Transverse colon (tissue), 4 donors: Measurements from ENCODE around the gene IDH1.

ENCODE experiments used
- CTCF ChIP-seq, 5 experiments: fragments of 200-600 bp in 3 of 5; fragments of 450-650 bp in 2 of 5; sonication (generic) in 3 of 5; IDR thresholded peaks; 1 replicate in 2 of 5; 2 replicates in 3 of 5; pipeline ENCODE4 v1.5.1; 2016 to 2017; ENCODE audit warnings: antibody characterized with exemption in 5 of 5, inconsistent platforms in 3 of 5, mild to moderate bottlenecking in 2 of 5, moderate library complexity in 1 of 5
- POLR2A ChIP-seq: fragments of 450-650 bp; IDR thresholded peaks from one replicate; pipeline ENCODE4 v1.6.1; 2016; ENCODE audit warnings: antibody characterized with exemption, mild to moderate bottlenecking, moderate library complexity
- POLR2AphosphoS5 ChIP-seq, 3 donors: sonication (generic); formaldehyde crosslinking; IDR thresholded peaks; one replicate each; pipeline ENCODE4 v1.6.1; 2016; ENCODE audit warnings: antibody characterized with exemption in 3 of 3

- TF ChIP-seq CTCF (IDR thresholded peaks at IDR 0.05) (no peak), POLR2A (no peak), POLR2AphosphoS5 (IDR thresholded peaks at IDR 0.05) (no peak)
Measured at GRCh38 chr2:208224802-208225201, 30.1 kb downstream of the IDH1 start.
